ENCODE data around the gene CCDC134. TPM values are rescaled to one million over a fixed set of nuclear protein-coding genes. Genes with fewer than 3 reads are reported as not detected.

The CCDC134 gene
- total RNA-seq = 10 to 100 TPM; 17.0 to 19.3 TPM

DNA sequence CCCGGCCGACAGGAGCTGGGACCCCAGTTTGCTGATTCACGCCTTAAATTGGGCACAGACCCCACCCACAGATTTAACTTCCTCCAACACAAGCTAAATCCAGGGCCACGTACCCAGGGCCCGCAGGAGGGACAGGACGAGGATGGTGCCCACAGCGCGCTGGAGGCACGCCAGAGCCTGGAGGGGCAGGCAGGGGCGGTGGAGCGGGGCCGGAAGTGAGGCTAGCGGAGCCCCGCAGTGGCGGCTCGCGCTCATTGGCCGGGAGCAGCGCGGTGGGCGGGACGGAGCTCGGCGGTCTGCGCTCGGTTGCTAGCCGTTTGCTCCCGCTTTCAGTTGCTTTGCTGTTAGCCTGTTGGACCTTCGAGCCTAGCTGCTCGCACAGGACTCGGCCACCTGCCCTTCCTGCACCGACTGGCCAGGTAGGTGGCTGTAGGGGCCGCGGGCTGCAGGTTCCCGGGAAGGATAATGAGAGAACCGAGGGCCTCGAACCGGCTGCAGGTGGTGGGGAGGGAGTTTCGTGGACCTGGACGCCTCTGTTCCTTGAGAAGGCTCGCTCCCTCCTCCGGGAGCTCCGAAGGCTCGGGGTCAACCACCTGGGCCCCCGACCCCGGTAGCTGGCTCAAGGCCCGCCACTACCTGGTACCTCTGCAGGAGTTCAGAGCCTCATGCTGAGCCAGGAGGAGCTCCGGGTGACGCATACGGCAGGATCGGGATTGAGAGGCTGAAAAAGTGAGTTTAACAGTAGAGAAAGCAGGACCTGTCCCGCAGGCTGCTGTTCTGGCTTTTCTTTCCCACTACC lies at the start of gene CCDC134:
Gene CCDC134 (plus strand): TSS at position 332 of the 799 bp plus-strand sequence. CDS start 8,212 bp downstream, outside the sequence.
- no peaks in the 10 kb centered on the region for H3K27me3 Mint-ChIP-seq (ENCODE audit: low read depth)
- peaks cover 3% of the 10 kb centered on the region for H3K36me3 Mint-ChIP-seq (ENCODE audit: low read depth)
- CTCF ChIA-PET = interaction anchor here (0.6 to 4.6 kb wide), 11 partner anchors 20 to 316 kb away, joined by 3 to 38 read pairs (median 3); partner anchors contain the start of genes CENPM and MEI1
- H3K27ac Mint-ChIP-seq = peak within 1 kb of the TSS; percentile 95
- peaks cover 38% of the 10 kb centered on the region for H3K4me1 Mint-ChIP-seq (ENCODE audit: low read depth)
- intact Hi-C loops (cut with micrococcal nuclease) = loop anchor here (1.0 to 5.0 kb wide), 4 partner anchors 20 to 103 kb away; partner anchors contain the start of gene MEI1
- peak within 1 kb of the TSS; percentile 84 for H3K4me3 Mint-ChIP-seq
- DNase-seq = peak; percentile 93
- no peaks in the 10 kb centered on the region for H3K9me3 Mint-ChIP-seq

DNA sequence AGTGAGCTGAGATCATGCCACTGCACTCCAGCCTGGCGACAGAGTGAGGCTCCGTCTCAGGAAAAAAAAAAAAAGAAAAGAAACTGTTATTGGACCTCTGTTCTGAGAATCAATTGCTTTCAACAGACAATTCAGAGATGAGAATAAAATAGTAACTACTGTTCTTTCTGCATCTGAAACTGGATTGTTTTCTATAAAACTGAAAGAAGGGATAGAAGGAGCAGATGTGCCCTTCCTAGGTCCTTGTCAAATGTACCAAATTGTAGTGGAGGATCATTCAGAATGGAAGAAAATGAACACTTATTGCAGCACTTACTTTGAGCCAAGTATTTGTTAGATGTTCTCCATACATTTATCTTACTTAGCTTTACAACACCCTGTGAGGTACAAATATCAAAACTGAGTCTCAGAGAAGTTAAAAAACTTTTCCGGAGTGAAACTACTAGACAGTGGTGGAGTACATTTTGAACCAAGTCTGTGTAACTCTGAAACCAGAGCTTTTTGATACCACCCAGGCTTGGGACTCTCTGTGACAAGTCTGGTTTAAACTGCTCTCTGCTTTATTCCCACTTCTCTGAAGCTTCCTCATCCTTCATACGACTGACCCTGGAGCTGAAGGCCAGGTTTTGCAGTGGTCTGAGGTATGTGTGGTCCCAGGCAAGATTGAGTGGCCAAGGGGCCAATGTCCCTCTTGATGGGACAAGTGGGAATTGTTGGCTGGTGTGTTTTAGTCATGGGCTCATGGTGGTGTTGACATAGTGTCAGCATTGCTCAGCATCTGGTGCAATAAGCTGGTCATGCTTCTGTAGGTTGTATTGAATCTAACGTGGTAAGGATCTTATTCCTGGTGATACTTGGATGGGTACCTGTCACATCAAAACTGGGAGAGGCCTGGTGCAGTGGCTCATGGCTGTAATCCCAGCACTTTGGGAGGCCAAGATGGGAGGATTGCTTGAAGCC lies 48.2 kb upstream of the CCDC134 start:
- Mint-ChIP-seq H3K27me3 (ENCODE audit: low read depth) (no peaks in the 10 kb centered on the region), H3K9me3 (no peaks in the 10 kb centered on the region), H3K4me3 (no peak overlapping the region), H3K4me1 (ENCODE audit: low read depth) (peaks cover 2% of the 10 kb centered on the region), H3K27ac (no peak overlapping the region), H3K36me3 (ENCODE audit: low read depth) (no peaks in the 10 kb centered on the region)
- no peak for DNase-seq
- CTCF ChIA-PET = interaction anchor here (1.1 kb wide), 2 partner anchors 10 to 48 kb away, joined by 4 to 9 read pairs; partner anchors contain the start of gene CCDC134
- intact Hi-C loops (cut with micrococcal nuclease) = no loop called here

DNA sequence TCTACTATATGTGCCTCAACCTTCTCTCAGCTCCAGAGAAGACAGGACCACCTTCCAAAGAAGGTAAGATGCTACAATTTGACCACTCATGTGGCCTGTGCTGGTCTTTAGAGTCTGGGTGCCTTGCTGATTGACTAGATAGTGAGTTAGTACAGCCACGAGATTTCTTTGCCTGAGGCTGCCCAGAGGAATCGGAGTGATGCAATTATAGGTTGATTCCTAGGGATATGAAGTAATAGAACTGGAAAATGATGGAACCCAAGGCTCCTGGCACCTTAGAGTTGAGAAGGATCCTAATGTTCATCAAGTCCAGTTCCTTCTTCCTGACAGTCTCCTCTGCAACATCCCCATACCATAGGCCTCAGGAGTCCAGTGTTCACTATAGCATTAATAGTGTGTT lies 46.5 kb upstream of the CCDC134 start:
- H3K4me1 Mint-ChIP-seq (ENCODE audit: low read depth) = peaks cover 2% of the 10 kb centered on the region
- H3K27ac Mint-ChIP-seq = no peak overlapping the region
- no peak for DNase-seq
- H3K36me3 Mint-ChIP-seq (ENCODE audit: low read depth) = no peaks in the 10 kb centered on the region
- no peak overlapping the region for H3K4me3 Mint-ChIP-seq
- intact Hi-C loops (cut with micrococcal nuclease) = no loop called here
- H3K9me3 Mint-ChIP-seq = no peaks in the 10 kb centered on the region
- CTCF ChIA-PET = no interaction called here
- H3K27me3 Mint-ChIP-seq (ENCODE audit: low read depth) = peaks cover 2% of the 10 kb centered on the region

DNA sequence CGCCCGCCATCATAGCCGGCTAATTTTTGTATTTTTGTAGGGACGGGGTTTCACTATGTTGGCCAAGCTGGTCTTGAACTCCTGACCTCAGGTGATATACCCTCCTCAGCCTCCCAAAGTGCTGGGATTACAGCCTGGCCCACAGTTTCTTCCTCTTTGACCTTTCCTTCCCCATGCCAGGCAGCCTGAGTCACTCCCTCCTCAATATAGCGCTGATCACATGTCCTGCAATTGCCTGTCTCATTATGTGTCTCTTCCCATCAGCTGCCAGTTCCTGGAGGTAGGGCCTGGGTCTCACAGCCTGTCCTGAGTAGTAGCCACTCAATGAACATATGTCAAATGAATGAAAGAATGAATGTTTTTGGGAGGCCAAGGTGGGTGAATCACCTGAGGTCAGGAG lies 43.0 kb upstream of the CCDC134 start:
- no peaks in the 10 kb centered on the region for H3K36me3 Mint-ChIP-seq (ENCODE audit: low read depth)
- DNase-seq = no peak
- CTCF ChIA-PET = no interaction called here
- intact Hi-C loops (cut with micrococcal nuclease) = no loop called here
- no peak overlapping the region for H3K4me3 Mint-ChIP-seq
- no peaks in the 10 kb centered on the region for H3K4me1 Mint-ChIP-seq (ENCODE audit: low read depth)
- H3K27ac Mint-ChIP-seq = no peak overlapping the region
- H3K27me3 Mint-ChIP-seq (ENCODE audit: low read depth) = peaks cover 2% of the 10 kb centered on the region
- H3K9me3 Mint-ChIP-seq = no peaks in the 10 kb centered on the region

DNA sequence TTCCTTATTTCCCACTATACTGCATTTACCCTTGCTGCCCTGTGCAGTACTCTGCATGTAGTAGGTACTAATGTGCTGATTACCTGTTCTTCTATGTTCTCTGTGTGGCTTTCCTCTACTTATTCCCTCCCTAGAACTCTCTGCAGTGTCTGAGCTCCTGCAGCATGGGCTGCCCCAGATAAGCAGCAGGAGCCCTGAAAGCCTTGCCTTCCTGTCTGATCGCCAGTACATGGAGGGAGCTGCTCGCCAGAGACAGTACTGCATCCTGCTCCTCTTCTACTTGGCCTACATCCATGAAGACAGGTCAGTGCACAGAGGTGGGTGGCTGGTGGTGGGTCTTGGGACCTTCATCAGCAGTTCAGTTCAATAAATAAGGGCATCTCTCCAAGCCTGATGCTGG lies 42.2 kb upstream of the CCDC134 start:
- no peak for DNase-seq
- Mint-ChIP-seq H3K27ac (no peak overlapping the region), H3K4me3 (no peak overlapping the region), H3K27me3 (ENCODE audit: low read depth) (peaks cover 2% of the 10 kb centered on the region), H3K4me1 (ENCODE audit: low read depth) (no peaks in the 10 kb centered on the region), H3K36me3 (ENCODE audit: low read depth) (no peaks in the 10 kb centered on the region), H3K9me3 (no peaks in the 10 kb centered on the region)
- intact Hi-C loops (cut with micrococcal nuclease) = no loop called here
- CTCF ChIA-PET = no interaction called here

DNA sequence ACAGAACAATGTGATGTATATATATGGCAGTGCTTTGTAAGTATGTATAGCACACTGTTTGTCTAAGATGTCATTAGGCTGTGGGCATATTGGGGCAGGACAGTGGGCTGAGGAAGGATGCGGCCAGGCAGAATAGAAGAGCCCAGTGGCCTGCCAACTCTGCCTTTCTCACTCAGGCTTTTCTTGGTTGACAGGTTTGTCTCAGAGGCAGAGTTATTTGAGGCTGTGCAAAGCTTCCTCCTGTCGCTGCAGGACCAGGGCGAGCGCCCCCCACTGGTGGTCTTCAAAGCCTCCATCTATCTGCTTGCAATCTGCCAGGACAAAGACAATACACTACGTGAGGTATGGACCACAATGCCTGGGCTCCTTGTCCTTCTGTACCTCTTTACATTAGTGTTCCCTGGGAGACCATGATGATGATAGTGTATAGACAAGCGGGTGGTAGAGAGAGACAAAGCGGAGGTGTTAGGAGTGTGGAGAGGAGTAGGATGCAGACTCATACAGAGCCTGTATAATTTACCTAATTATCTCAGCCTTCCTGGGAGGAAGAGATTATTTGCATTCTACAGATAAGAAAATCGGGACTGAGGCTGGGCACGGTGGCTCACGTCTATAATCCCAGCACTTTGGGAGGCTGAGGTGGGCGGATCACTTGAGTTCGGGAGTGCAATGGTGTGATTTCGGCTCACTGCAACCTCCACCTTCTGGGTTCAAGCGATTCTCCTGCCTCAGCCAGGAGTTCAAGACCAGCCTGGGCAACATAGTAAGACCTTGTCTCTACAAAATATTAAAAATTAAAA lies 37.3 kb upstream of the CCDC134 start:
- CTCF ChIA-PET = interaction anchor here (1.0 to 1.9 kb wide), 3 partner anchors 16 to 65 kb away, joined by 3 to 6 read pairs (median 4); no protein-coding TSS in a partner anchor
- H3K4me1 Mint-ChIP-seq (ENCODE audit: low read depth) = peaks cover 4% of the 10 kb centered on the region
- no peaks in the 10 kb centered on the region for H3K36me3 Mint-ChIP-seq (ENCODE audit: low read depth)
- intact Hi-C loops (cut with micrococcal nuclease) = no loop called here
- no peaks in the 10 kb centered on the region for H3K9me3 Mint-ChIP-seq
- H3K27ac Mint-ChIP-seq = no peak overlapping the region
- no peak overlapping the region for H3K4me3 Mint-ChIP-seq
- H3K27me3 Mint-ChIP-seq (ENCODE audit: low read depth) = peaks cover under 1% of the 10 kb centered on the region
- DNase-seq = peak; percentile 56

DNA sequence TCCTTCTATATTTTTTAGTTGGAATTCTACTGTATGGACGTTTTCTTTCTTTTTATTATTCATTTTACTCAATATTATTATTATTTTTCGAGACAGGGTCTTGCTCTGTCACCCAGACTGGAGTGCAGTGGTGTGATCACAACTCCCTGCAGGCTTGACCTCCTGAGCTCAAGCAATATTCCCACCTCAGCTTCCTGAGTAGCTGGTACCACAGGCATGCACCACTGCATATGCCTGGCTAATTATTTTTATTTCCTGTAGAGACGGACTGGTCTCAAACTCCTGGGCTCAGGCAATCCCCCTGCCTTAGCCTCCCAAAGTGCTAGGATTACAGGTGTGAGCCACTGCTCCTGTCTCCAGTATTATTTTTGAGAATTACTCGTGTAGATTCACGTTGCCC lies 34.0 kb upstream of the CCDC134 start:
- Mint-ChIP-seq H3K9me3 (no peaks in the 10 kb centered on the region), H3K36me3 (ENCODE audit: low read depth) (no peaks in the 10 kb centered on the region), H3K4me3 (no peak overlapping the region), H3K4me1 (ENCODE audit: low read depth) (peaks cover 10% of the 10 kb centered on the region), H3K27ac (no peak overlapping the region), H3K27me3 (ENCODE audit: low read depth) (no peaks in the 10 kb centered on the region)
- CTCF ChIA-PET = interaction anchor here (1.2 kb wide), 1 partner anchor 69 kb away, joined by 3 read pairs; no protein-coding TSS in a partner anchor
- no peak for DNase-seq
- intact Hi-C loops (cut with micrococcal nuclease) = no loop called here

DNA sequence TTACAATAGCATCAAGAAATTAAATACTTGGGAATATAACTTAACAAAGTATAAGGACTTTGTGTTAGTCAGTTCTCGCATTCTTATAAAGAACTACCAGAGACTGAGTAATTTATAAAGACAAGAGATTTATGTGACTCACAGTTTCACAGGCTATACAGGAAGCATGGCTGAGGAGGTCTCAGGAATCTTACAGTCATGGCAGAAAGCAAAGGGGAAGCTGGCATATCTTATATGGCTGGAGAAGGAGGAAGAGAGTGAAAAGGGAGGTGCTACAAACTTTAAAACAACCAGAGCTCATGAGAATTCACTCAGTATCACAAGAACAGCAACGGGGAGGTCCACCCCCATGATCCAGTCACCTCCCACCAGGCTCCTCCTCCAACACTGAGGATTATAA lies 32.0 kb upstream of the CCDC134 start:
- intact Hi-C loops (cut with micrococcal nuclease) = no loop called here
- no peak overlapping the region for H3K4me3 Mint-ChIP-seq
- no peaks in the 10 kb centered on the region for H3K27me3 Mint-ChIP-seq (ENCODE audit: low read depth)
- CTCF ChIA-PET = interaction anchor here (0.7 to 1.9 kb wide), 3 partner anchors 22 to 494 kb away, joined by 3 to 7 read pairs (median 4); no protein-coding TSS in a partner anchor
- peak; percentile 37 for DNase-seq
- no peaks in the 10 kb centered on the region for H3K9me3 Mint-ChIP-seq
- H3K4me1 Mint-ChIP-seq (ENCODE audit: low read depth) = peaks cover 10% of the 10 kb centered on the region
- no peaks in the 10 kb centered on the region for H3K36me3 Mint-ChIP-seq (ENCODE audit: low read depth)
- peak overlapping the region; percentile 51 for H3K27ac Mint-ChIP-seq

DNA sequence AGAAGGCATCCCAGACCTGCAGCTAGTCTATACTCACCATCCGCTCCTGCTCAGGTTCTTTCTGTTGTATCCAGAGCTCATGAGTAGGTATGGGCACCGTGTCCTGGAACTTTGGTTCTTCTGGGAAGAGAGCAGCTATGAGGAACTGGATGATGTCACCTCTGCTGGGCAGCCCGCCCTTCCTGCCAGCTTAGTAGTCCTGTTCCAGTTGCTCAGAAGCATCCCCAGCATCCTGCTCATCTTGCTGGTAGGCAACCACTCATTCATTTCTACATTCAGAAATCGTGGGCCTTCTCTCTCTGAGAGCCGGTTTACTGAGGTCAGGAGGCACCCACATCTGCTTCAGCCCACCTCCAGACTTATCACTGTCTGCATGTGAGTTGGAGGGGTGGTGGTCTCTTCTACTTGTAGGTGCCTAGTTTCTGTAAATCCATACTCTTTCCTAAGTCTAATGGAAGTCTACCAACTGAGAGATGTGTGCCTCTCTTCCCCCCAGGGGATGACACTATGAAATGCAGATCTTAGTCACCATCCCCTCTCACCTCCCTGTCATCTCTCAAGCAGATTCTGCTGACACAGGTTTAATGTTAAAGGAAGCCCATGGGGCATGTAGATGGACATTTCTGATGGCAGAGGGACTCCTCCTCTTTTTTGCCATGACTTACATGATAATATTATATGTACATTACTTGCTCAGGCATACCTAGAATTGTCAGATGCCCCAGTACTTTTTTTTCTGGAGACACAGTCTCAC lies 29.6 kb upstream of the CCDC134 start:
- H3K27me3 Mint-ChIP-seq (ENCODE audit: low read depth) = no peaks in the 10 kb centered on the region

DNA sequence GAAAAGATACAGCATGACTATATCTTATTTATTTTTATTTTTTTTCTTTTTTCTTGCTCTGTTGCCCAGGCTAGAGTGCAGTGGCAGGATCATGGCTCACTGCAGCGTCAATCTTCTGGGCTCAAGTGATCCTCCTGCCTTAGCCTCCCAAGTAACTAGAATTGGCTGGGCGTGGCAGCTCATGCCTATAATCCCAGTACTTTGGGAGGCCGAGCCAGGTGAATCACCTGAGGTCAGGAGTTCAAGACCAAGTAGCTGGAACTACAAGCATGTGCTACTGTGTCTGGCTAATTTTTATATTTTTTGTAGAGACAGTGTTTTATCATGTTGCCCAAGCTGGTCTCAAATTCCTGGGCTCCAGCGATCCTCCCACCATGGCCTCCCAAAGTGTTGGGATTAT lies 28.3 kb upstream of the CCDC134 start:
- Mint-ChIP-seq H3K36me3 (ENCODE audit: low read depth) (no peaks in the 10 kb centered on the region), H3K27me3 (ENCODE audit: low read depth) (no peaks in the 10 kb centered on the region), H3K27ac (no peak overlapping the region), H3K9me3 (no peaks in the 10 kb centered on the region), H3K4me3 (no peak overlapping the region), H3K4me1 (ENCODE audit: low read depth) (peaks cover 10% of the 10 kb centered on the region)
- CTCF ChIA-PET = no interaction called here
- no peak for DNase-seq
- intact Hi-C loops (cut with micrococcal nuclease) = no loop called here

More for the DNA sequence above, 29.6 kb upstream of the CCDC134 start:
- CTCF ChIA-PET = interaction anchor here (0.6 to 0.7 kb wide), 2 partner anchors 47 to 64 kb away, joined by 3 to 5 read pairs; no protein-coding TSS in a partner anchor
- no peak overlapping the region for H3K27ac Mint-ChIP-seq
- no peak overlapping the region for H3K4me3 Mint-ChIP-seq
- intact Hi-C loops (cut with micrococcal nuclease) = no loop called here
- peaks cover 10% of the 10 kb centered on the region for H3K4me1 Mint-ChIP-seq (ENCODE audit: low read depth)
- no peaks in the 10 kb centered on the region for H3K9me3 Mint-ChIP-seq
- no peaks in the 10 kb centered on the region for H3K36me3 Mint-ChIP-seq (ENCODE audit: low read depth)
- DNase-seq = peak; percentile 18

DNA sequence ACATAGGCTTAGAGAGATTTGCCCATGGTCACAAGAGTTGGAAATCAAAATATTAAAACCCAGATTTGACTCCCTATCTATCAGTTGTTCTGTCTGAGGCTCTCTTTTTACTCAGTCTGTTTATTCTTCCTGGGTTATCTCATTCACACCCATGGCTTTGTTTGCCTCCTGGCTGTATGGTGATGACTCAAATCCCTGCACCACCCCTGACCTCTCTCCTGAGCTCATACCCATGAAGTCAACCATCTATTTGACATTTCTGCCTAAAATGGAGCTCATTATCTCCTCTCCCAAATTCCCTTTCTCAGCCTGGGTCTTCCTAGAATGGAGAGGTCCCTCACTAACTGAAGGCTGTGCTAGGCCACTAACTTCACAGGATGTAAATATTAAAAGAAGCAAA lies 27.8 kb upstream of the CCDC134 start:
- no peaks in the 10 kb centered on the region for H3K9me3 Mint-ChIP-seq
- H3K4me1 Mint-ChIP-seq (ENCODE audit: low read depth) = peaks cover 9% of the 10 kb centered on the region
- CTCF ChIA-PET = interaction anchor here (0.6 kb wide), 1 partner anchor 174 kb away, joined by 4 read pairs; the partner anchor contains the start of gene CENPM
- no peak overlapping the region for H3K4me3 Mint-ChIP-seq
- no peak for DNase-seq
- H3K27ac Mint-ChIP-seq = no peak overlapping the region
- intact Hi-C loops (cut with micrococcal nuclease) = no loop called here
- H3K36me3 Mint-ChIP-seq (ENCODE audit: low read depth) = no peaks in the 10 kb centered on the region
- no peaks in the 10 kb centered on the region for H3K27me3 Mint-ChIP-seq (ENCODE audit: low read depth)
